Stimulated activated CD8-positive, alpha-beta memory T cell treated with anti-CD3 and anti-CD28 coated beads, Interleukin-15, amount 100 ng/mL, for 4 hours (primary cell): ENCODE measurements around the gene RPUSD4.

Experiments used
- DNase-seq, 2 donors: peaks; one replicate each; pipeline ENCODE4 v3.0.0-alpha.2; 2020; ENCODE audit warnings: low read depth in 2 of 2

The RPUSD4 gene

DNA sequence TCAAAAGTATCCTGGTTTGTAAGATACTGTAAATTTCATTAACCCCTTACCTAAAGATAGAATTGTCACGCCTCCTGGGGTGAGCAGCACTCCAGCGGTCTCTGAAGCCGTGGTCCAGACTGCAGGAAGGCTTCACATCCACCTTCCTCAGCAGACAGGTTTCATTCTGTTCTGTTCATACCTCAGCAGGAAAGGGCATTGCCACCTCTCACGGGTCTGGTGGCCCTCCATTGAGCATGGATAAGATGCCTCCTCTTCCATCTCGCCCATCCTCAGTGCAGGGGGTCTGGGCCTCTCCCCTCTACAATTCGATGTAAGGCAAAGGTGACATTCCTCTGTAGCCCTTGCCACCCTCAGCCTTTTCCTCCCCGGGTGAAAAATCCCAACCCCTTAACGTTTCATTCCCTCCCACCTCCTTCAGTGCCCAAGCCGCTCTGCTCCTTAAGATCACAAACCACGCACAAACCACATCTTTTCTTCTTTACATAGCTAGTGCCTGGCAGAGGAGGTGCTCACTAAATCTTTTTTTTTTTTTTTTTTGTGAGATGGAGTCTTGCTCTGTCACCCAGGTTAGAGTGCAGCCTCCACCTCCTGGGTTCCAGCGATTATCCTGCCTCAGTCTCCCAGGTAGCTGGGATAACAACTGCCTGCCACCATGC, 28.5 kb downstream of the RPUSD4 start:
- DNase-seq: no peak

DNA sequence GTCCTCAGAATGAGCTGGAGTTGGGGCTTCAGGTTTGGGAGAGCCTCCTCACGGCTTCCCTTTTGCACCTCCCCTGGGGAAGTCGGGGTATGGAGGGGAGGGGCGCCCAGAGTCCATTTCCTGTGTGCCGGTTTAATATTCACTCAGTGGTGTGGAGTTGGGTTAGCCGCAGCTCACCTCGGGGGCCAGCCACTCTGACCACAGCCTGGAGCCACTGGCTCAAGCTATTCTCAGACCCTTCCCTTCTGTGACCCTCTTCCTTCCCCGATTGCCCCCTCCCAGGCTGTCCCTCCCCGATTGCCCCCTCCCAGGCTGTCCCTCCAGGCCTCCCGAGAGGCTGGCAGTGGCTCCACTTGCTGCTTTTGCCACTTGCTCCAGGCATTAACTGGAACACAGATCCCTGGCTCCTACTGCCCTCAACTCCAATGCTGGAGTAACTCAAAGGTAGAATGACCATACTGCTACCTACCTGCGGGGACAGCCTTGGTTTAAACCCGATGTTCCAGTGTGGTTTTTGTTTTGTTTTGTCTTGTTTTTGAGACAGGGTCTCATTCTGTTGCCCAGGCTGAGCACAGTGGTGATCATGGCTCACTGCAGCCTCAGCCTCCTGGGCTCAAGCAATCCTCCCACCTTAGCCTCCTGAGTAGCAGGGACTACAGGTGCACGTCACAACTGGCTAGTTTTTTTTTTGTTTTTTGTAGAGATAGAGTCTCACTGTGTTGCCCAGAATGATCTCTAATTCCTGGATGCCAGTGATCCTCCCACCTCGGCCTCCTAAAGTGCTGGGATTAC, 29.3 kb downstream of the RPUSD4 start:
- DNase-seq: no peak

DNA sequence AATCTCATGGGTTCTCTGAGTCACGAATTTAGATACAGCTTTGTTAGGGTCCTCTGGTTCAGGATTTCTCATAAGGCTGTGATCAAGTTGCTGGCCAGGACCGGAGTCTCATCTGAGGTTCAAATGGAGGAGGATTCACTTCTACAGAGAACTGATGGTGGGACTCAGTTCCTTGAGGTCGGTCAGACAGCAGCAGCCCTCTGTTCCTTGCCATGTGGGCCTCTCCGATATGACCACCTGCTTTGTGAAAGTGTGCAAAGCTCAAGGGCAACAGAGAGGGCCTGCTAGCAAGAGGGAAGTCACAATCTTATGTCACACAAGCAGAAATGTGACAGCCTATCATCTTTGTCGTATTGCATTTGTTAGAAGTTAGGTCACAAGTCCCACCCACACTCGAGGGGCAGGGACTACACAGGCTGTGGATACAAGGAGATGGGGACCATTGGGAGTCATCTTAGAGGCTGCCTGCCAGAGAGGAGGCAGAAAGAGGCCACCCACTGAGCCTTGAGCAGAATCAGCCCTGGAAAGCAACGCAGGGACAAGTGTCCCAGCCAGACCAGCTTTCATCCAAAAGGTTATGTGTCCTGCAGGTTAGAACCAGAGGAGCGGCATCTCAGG, 34.5 kb downstream of the RPUSD4 start:
- DNase-seq: no peak

DNA sequence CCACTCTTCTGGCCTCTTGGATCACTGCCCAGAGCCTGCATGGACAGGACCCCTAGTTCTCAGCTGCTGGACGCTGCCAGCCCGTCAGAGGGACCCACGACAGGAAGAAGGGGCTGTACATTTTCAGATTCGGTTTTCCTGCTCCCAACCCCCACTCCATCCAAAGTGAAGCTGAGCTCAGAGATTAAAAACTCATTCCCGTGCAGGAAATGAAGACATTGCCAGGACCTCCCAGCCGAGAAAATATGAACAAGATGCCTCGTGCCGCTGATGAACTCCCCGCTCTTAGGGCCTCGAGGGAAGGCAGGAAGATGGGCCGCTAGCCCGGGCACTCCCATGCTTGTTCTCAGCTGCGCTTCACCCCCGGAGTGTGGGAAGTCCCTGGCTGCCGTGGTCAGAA, 36.1 kb downstream of the RPUSD4 start:
- DNase-seq: no peak

DNA sequence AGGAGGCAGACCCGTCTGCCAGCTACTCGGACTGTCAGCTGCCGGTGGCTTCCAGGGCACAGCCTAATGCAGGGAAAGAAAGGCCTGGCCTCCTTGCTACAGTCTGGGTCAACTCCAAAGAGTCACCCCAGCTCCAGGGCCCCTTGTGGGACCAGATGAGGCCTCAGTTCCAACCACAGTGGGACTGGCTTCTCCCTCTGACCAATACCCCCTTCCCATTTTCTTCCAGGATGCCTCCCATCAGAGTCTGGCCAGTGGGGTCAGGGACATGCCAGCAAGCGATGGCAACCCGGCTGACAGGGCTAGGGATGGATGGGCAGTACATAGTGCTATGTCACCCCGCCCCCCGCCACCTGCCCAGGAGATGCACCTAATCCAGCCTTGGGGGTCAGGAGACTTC, 36.6 kb downstream of the RPUSD4 start:
- DNase-seq: no peak

DNA sequence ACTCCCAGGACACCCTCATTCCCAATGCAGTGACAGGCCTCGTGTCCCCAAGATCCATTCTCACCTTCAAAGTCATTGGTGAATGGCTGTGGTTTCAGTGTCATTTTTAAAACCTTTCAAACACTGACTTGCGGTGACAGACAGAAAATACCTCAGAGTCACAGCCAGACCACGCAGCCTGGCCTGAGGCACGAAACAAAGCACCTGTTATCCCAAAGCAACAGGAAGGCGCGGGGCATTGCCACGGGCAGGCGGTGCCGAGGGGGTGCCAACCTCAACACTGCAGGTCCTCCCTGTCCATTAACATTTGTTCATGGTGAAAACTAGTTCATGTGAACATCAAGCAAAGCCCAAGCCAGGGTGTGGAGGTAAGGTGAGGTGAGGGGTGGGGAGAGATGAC, 38.2 kb downstream of the RPUSD4 start:
- DNase-seq: no peak

DNA sequence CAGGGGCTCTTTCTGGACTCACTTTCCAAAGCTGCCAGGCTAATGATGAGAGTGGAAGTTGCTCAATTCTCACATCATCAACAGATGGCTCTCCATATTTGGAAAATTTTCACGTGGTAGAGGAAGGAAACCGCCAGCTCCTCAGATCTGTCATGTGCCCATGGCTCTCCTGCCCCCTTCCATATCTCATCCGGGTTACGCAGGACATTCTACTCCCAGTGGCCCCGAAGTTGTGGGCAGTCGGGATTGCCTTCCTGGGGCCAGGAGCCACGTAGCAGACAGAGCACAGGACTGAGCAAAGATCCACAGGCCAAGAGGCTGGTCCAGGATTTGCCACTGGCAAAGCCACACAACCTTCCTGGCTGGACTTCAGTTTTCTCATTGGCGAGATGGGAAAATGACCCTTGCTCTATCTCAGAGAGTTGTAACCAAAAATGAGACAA, 38.8 kb downstream of the RPUSD4 start:
- DNase-seq: no peak

DNA sequence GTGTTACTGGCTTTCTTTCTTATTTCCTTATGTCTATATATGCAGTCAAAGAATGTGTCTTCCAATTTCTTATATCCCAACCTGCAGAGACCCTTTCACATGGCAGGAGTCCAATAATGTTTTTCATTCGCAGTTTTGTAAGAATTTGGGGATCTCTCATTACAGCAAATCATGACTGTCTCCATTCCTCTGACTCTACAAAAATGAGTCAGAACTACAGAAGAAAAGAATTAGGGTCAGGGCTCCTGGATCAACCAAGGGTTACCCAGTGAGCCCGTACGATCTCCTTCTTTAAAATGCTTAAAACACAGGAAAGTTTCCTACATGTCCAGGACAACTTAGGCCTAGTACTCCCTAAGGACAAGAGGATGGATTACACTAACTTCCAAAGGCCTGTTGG, 42.2 kb downstream of the RPUSD4 start:
- DNase-seq: no peak

DNA sequence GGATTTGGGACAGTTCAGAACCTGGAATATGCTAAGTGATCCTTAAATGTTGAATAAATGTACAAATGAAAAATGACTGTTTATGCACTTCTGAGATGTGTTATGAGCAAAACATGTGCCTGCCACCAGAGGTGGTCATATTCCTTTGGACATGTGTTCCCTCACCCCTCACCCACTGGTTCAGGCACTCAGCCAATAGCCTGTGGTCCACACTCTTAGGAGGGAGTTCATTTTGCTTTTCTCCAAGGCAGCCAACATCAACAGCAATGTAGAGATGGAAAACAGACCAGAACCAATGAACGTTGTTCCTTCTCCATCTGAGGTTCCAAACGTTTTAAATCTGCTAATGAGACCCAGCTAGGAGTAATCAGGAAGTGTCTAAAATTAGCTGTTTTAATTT, 44.0 kb downstream of the RPUSD4 start:
- no peak for DNase-seq

DNA sequence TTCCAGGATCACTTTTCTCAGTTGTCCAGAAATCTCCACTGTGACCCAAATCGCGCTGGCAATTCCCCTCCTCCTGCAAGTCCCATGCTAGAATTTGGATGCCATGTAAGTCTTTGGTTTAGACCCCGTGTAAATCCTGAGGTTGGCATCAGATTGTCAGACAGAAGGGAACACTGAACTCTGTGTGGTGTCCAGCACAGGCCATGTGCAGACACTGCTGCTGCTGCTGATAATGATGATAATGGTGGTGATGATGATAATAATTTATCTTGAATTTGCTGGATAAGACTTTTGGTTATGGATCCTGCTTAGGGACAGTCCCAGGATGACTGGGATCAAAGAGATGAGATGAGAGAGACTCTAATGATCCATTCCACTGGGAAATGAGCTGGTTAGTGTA, 45.0 kb downstream of the RPUSD4 start:
- DNase-seq: no peak

DNA sequence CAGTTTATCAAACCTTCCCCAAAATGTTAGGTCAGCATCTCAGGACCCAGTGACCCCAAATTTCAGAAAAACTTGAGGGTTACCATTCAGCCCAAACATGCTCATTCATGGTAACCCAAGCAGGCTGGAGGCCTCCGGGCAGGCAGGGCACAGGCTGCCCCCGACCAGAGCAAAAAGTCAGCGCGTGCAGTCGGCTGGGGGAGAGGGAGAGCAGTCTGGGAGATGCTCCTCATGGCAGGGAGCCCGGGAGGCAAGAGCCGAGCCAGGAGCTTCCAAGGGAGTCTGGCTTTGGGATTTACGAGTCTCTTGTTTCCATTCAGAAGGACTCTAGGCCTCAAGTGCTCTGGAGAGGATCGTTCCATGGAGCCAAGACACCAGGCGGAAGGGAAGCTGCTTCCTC, 45.7 kb downstream of the RPUSD4 start:
- DNase-seq: no peak

DNA sequence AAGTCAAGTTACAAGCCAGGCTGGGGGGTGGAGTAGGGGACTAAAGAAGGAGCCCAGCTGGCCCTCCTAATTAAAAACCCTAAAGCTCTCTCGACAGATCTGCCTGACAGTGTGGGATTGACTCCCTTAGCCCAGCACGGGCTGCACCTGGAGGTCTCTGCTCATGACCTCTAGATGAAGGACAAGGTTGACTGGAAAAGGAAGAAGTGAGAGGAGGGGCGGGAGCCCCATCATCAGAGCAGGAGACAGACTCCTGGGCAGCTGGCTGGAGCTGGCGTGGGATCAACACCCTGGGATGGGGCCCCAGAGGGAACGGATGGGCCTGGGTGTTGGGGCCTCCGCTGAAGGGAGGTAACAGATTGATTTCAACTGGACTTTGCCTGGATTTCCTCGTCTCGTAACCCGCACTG, 46.1 kb downstream of the RPUSD4 start:
- DNase-seq: no peak

DNA sequence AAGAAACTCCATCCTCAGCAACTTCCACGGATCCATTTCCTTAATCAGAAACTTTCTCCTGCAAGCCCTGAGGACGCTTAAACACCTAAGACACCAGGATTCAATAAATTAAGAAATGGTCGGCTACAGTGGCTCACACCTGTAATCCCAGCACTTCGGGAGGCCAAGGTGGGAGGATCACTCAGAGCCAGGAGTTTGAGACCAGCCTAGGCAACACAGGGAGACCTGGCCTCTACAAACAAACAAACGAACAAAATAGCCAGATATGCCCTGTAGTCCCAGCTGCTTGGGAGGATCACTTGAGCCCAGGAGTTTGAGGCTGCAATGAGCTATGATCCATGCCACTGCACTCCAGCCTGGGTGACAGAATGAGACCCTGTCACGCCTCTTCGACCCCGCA, 46.7 kb downstream of the RPUSD4 start:
- no peak for DNase-seq

DNA sequence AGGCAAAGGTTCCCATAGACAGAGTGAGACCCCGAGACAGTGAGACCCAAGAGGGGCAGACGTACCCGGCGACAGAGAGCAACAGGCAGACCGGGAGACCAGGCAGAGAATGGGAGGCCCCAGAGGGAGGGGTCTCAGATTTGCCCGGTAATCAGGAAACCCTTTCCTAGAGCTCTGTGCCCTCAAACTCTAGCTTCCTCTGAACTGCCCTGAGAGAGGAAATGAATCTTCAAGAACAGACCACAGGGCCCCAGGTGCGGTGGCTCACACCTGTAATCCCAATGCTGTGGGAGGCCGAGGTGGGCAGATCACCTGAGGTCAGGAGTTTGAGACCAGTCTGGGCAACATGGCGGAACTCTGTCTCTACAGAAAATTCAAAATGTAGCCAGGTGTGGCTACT, 47.7 kb downstream of the RPUSD4 start:
- DNase-seq: no peak

DNA sequence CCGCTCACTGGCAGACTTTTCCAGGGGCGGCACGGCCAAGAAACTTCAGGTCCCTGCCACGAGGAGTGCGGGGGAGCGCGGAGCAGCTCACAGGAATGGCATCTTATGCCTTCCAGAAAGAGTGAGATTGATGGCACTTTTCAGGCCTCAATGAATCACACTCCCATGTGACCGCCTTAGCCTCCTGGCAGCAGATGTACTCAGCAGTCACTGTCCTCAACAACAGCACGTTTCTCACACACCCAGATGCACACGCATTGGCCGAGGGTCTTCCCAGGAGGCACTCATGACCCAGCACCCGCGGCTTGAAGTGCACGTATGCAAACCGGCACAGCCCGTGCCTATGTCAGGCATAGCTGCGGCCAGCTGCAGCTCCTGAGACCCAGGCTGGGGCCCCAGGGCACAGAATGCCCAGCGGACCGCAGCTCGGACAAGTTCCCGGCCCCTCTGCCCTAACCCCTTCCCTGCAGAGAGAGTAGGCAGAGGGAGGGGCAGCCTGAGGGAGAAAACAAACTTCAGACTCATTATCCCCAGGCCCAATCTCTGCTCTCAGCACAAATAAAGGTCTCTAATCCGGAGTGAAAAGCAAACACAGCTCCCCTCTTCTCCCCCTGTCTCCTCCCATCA, 48.3 kb downstream of the RPUSD4 start:
- no peak for DNase-seq

DNA sequence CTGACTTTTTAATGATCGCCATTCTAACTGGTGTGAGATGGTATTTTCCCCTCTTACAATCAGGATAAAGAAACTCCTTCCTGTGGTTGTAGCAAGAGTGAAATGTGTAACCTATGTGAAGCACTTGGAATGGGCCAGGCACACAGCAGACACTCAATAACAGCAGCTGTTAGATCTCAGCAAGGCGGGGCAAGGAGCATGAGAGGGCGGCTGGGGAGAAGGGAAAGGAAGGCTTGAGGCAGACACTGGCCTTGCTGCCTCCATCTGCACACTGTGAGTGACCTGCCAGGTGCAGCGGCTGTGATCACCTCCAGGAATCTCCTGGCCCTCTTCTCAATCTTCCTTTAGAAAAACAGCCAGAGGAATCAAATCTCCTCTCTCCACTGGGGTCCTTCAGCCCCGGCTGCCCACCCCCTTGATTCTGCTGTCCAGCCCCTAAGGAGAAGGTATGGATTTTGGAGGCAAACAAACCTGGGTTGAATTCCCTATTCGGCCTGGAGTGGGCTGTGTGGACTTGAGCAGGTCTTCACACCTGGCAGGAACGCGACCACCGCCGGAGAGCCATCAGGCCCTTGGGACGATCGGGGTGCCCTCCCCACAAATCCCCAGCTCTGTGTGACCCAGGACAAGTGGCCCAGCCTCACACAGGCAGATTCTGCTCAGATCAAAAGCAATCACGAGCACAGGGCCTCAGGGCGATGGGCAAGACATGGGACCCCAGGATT, 49.0 kb downstream of the RPUSD4 start:
- DNase-seq: no peak

DNA sequence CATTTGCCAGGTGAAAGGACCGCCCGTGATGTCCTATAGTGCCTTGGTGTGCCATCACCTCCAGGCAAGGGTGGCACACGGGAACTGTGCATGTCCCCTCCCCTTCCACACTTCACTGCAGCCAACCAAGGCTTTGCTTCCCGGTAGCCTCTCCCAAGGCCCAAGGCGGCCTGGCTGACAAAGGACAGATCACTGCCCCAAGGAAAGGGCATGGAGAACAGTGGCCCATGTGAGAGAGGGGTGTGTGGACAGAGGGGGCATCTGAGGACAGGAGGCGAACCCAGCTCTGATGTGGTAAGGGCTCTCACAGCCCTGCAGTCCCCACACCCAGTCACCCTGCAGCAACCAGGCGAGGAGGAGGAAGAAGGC, 50.4 kb downstream of the RPUSD4 start:
- DNase-seq: no peak

DNA sequence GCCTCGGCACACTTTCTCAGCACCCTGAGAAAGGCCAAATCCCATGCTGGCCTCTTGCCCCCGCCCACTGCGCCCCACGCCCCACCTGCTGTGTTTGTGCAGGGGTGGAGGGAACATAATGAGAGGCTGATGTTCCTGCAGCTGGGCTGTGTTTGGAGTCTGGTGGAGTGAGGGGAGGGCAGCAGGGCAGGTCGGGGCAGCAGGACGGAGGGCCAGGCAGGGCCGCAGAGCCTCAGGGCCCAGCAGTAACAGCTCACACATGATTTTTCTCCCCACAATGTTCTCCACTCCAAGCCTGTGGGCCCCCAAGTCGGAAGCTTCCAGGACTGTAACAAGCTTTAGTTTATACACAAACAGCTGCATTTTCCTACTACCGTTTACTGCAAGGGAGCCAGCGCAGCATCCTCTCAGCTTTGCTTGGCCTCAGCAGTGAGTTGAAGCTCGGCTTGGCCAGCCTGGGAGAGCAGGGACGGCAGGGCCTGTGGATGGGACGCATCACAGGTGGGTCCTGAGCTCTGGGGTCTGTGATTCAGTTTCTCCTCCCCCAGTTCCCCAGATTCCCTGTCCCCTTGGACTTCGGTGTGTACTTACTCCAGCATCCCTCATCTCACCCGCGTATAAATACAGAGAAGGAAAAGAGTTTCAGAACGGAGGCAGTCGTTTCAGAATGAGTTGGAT, 51.0 kb downstream of the RPUSD4 start:
- no peak for DNase-seq

DNA sequence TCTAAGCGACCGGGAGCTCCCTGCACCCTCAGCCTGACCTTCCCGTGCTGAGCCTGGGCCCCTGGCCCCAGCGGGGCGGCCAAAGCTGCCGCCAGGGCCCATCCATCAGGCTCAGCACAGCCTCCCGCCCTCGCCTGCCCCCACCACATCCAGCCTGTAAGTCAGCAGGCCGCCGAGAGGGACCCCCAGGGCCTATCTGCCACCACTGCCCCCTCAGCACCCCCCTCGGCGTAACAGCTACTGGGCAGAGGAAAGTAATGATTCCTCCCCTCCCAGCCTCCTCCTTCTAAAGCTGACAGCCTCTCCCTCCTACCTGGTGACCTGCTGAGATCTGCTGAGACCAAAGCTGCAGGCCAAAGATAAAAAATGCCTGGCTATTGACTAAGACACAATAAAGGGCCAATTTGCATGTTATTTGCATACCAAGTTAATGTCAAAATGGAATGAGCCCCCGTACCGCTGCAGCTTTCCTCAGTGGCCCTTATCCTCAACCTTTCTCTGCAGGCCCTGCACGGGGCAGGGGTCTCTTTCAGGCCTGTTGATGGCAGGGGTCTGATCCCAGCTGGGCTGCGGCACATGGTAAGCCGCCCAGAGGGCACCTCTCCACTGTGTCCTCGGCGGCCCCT, 51.6 kb downstream of the RPUSD4 start:
- no peak for DNase-seq

DNA sequence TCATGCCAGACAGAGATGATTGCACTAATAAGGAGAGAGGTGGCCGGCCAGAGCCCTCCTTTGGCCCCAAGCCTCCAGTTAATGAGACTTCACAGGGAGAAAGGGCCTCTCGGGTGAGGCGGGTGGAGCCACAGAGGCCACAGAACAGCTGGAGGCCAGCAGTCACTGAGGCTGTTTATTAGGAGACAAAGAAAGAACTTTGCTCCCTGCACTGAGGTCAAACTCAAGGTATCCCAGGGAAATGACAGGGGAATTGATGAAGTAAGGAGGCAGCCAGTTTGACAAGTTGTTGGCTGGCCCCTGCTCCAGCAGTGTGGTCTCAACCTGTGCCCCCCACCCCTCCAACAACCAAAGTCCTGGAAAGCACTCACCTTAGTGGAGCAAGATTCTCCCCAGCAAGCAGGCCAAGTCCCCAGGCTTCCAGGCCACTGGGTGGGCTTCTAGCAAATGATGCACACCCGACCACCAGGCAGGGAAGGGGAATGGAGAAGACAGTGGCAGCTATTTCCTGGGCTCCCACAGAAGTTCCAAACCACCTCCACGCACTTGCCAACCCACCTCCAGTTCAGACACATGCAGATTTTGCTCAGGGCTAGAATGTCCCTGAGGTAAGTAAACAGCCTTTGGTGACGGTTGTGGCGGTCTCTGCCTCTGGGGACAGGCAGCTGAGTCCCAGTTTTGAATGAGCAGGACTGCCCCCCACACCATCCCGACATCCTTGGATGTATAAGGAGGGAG, 53.2 kb downstream of the RPUSD4 start:
- DNase-seq: no peak
